Measurements from ENCODE around the gene LDLRAD3. TPM values are rescaled to one million over a fixed set of nuclear protein-coding genes. Genes with fewer than 3 reads are reported as not detected.

LDLRAD3 gene
- total RNA-seq, 1 donor from 2014 or later, result 28.5 TPM

Small RNA genes within 50 kb of the gene (microRNA-seq; reads per million reads assigned to microRNA genes)
- gene MIR3973 (ENCODE audit: unreplicated experiment), result not detected
